H1 (cell line): ENCODE measurements around the gene CRKL. TPM values are rescaled to one million over a fixed set of nuclear protein-coding genes. Genes with fewer than 3 reads are reported as not detected.
"Not testable (repeated sequence)": the region's sequence is repeated elsewhere in the genome, so short reads cannot be mapped to it uniquely, and the experiment has no call there.

ENCODE experiments used
- CTCF ChIA-PET: fragments of 300-600 bp; sonication (Branson Sonifier 250); formaldehyde crosslinking; loops from one replicate; lab custom pipeline; 2021; ENCODE audit not compliant: partially characterized antibody; lab: Charles Lee
- POLR2A ChIA-PET: fragments of 300-600 bp; sonication (Branson Sonifier 250); formaldehyde crosslinking; loops from one replicate; lab custom pipeline; 2021; ENCODE audit warnings: inconsistent platforms; ENCODE audit not compliant: partially characterized antibody; lab: Charles Lee
- DNase-seq, 2 experiments: peaks; one replicate each; pipeline versions ENCODE4 v3.0.0 to v3.0.0-alpha.2; 2010 to 2022; ENCODE audit warnings: low spot score in 2 of 2, low read depth in 1 of 2, mixed read lengths in 1 of 2
- FAIRE-seq: peaks from 2 replicates; lab custom pipeline; 2011; peaks lifted over from hg19 to GRCh38; lab: Jason Lieb, UNC
- H2AFZ ChIP-seq: 2 replicates; pipeline ENCODE4 v1.8.1; 2012; ENCODE audit warnings: low read length, inconsistent platforms
- H2AK5ac ChIP-seq: 2 replicates; pipeline ENCODE4 v1.6.1; 2013; ENCODE audit warnings: low read depth, low read length
- H2BK120ac ChIP-seq: replicated peaks from 2 replicates; pipeline ENCODE3; 2013; ENCODE audit warnings: low read depth, low read length, inconsistent platforms
- H2BK12ac ChIP-seq: 2 replicates; pipeline ENCODE4 v1.6.1; 2013; ENCODE audit warnings: low read depth, low read length
- H2BK15ac ChIP-seq: 2 replicates; pipeline ENCODE4 v1.6.1; 2013; ENCODE audit warnings: low read length
- H2BK20ac ChIP-seq: 2 replicates; pipeline ENCODE4 v1.6.1; 2013; ENCODE audit warnings: low read length
- H2BK5ac ChIP-seq: 2 replicates; pipeline ENCODE4 v1.6.1; 2013; ENCODE audit warnings: low read depth, low read length
- H3K14ac ChIP-seq: 2 replicates; pipeline ENCODE4 v1.6.1; 2013; ENCODE audit warnings: inconsistent platforms; ENCODE audit not compliant: insufficient read length
- H3K18ac ChIP-seq: 2 replicates; pipeline ENCODE4 v1.6.1; 2013; ENCODE audit warnings: low read length; ENCODE audit errors: extremely low read depth
- H3K23ac ChIP-seq: 2 replicates; pipeline ENCODE4 v1.6.1; 2013; ENCODE audit warnings: inconsistent platforms; ENCODE audit not compliant: insufficient read length
- H3K23me2 ChIP-seq: 2 replicates; pipeline ENCODE4 v1.6.1; 2013; ENCODE audit warnings: low read depth, low read length
- H3K27ac ChIP-seq: 2 replicates; pipeline ENCODE4 v1.6.1; 2011; ENCODE audit warnings: low read depth, low read length, inconsistent platforms
- H3K27me3 ChIP-seq, 4 experiments: replicated peaks in 1 of 4; 1 replicate in 1 of 4; 2 replicates in 3 of 4; pipeline versions ENCODE4 v1.6.1 to v1.8.1; 2011 to 2013; ENCODE audit warnings: low read length in 3 of 4, mild to moderate bottlenecking in 3 of 4, inconsistent platforms in 2 of 4, mixed read lengths in 2 of 4, moderate library complexity in 1 of 4; ENCODE audit not compliant: control insufficient read depth in 3 of 4, insufficient read depth in 3 of 4; ENCODE audit errors: extremely low read depth in 1 of 4
- H3K36me3 ChIP-seq, 4 experiments: 2 replicates each; pipeline versions ENCODE4 v1.6.1 to v1.8.1; 2011 to 2013; ENCODE audit warnings: mild to moderate bottlenecking in 4 of 4, low read length in 3 of 4, moderate library complexity in 2 of 4, control low read depth in 1 of 4, inconsistent platforms in 1 of 4; ENCODE audit not compliant: insufficient read depth in 4 of 4, control insufficient read depth in 2 of 4
- H3K4ac ChIP-seq: replicated peaks from 2 replicates; pipeline ENCODE3; 2013; ENCODE audit warnings: low read length, low read depth, mixed read lengths, inconsistent platforms; ENCODE audit not compliant: insufficient read length
- H3K4me1 ChIP-seq, 4 experiments: replicated peaks in 1 of 4; 1 replicate in 1 of 4; 2 replicates in 3 of 4; pipeline versions ENCODE4 v1.6.1 to v1.8.1; 2011 to 2013; ENCODE audit warnings: low read length in 3 of 4, inconsistent platforms in 2 of 4, mixed read lengths in 1 of 4; ENCODE audit not compliant: insufficient read depth in 4 of 4, control insufficient read depth in 3 of 4
- H3K4me2 ChIP-seq, 2 experiments: 2 replicates each; pipeline versions ENCODE4 v1.6.1 to v1.8.1; 2011 to 2013; ENCODE audit warnings: low read depth in 2 of 2, low read length in 2 of 2, control low read depth in 1 of 2, inconsistent platforms in 1 of 2, mild to moderate bottlenecking in 1 of 2; ENCODE audit not compliant: insufficient read depth in 1 of 2
- H3K4me3 ChIP-seq, 4 experiments: fragments of 200-600, 300-600 bp in 1 of 4; sonication (generic), shearing (Covaris generic), sonication (Bioruptor Twin) in 1 of 4; 2 replicates each; pipeline versions ENCODE4 v1.5.1 to v1.8.1; 2011 to 2016; ENCODE audit warnings: low read length in 4 of 4, low read depth in 3 of 4, control low read depth in 2 of 4, inconsistent platforms in 2 of 4, mild to moderate bottlenecking in 2 of 4, mixed read lengths in 1 of 4, moderate library complexity in 1 of 4; ENCODE audit not compliant: insufficient read depth in 2 of 4; ENCODE audit errors: extremely low read depth in 1 of 4
- H3K56ac ChIP-seq: replicated peaks from 2 replicates; pipeline ENCODE3; 2013; ENCODE audit warnings: low read depth, mild to moderate bottlenecking, mixed read lengths, low read length, inconsistent platforms; ENCODE audit not compliant: insufficient read length
- H3K79me1 ChIP-seq: 2 replicates; pipeline ENCODE4 v1.6.1; 2013; ENCODE audit warnings: low read depth, low read length, control low read depth
- H3K79me2 ChIP-seq, 2 experiments: 2 replicates each; pipeline versions ENCODE4 v1.6.1 to v1.8.1; 2012 to 2013; ENCODE audit warnings: low read length in 2 of 2, mild to moderate bottlenecking in 2 of 2, inconsistent platforms in 1 of 2; ENCODE audit not compliant: insufficient read depth in 2 of 2, control insufficient read depth in 1 of 2
- H3K9ac ChIP-seq, 4 experiments: replicated peaks in 1 of 4; 1 replicate in 1 of 4; 2 replicates in 3 of 4; pipeline versions ENCODE4 v1.6.1 to v1.8.1; 2011 to 2013; ENCODE audit warnings: low read depth in 3 of 4, low read length in 3 of 4, control low read depth in 2 of 4, mild to moderate bottlenecking in 2 of 4, moderate library complexity in 2 of 4, inconsistent platforms in 1 of 4; ENCODE audit errors: extremely low read depth in 1 of 4
- H3K9me3 ChIP-seq, 2 experiments: 2 replicates each; pipeline versions ENCODE4 v1.6.1 to v1.8.1; 2012 to 2013; ENCODE audit warnings: mild to moderate bottlenecking in 2 of 2, moderate library complexity in 2 of 2, control low read depth in 1 of 2, inconsistent platforms in 1 of 2, low read depth in 1 of 2, low read length in 1 of 2, mixed read lengths in 1 of 2; ENCODE audit not compliant: insufficient read depth in 2 of 2
- H4K20me1 ChIP-seq, 2 experiments: replicated peaks in 1 of 2; 2 replicates each; pipeline versions ENCODE3 to v1.8.1; 2011 to 2013; ENCODE audit warnings: inconsistent platforms in 2 of 2, low read length in 2 of 2, mild to moderate bottlenecking in 1 of 2; ENCODE audit not compliant: insufficient read depth in 2 of 2, control insufficient read depth in 1 of 2
- H4K5ac ChIP-seq: 2 replicates; pipeline ENCODE4 v1.6.1; 2013; ENCODE audit warnings: low read length, low read depth, mixed read lengths, inconsistent platforms; ENCODE audit not compliant: insufficient read length
- H4K8ac ChIP-seq: 2 replicates; pipeline ENCODE4 v1.8.0; 2013; ENCODE audit warnings: mild to moderate bottlenecking, moderate library complexity, low read length, inconsistent platforms; ENCODE audit not compliant: insufficient read depth; ENCODE audit errors: extremely low read depth
- H4K91ac ChIP-seq: replicated peaks from 2 replicates; pipeline ENCODE3; 2013; ENCODE audit warnings: low read length, mixed read lengths, inconsistent platforms; ENCODE audit not compliant: insufficient read length
- WGBS, 2 experiments: shearing (Covaris generic) in 1 of 2; methylation state at CpG; one replicate each; pipeline versions ENCODE4 v1.1.6 to v1.1.7; 2013 to 2015; ENCODE audit warnings: low lambda C conversion rate in 2 of 2, mixed read lengths in 2 of 2, inconsistent platforms in 1 of 2, low coverage in 1 of 2, missing lambda C conversion rate in 1 of 2; ENCODE audit not compliant: insufficient replicate concordance in 2 of 2, insufficient coverage in 1 of 2, insufficient read length in 1 of 2; ENCODE audit errors: extremely low coverage in 1 of 2, missing lambda C conversion rate in 1 of 2; 5-methylcytosine and 5-hydroxymethylcytosine counted together
- polyA plus RNA-seq, 7 experiments: library from polyadenylated mRNA; depleted of rRNA in 3 of 7; stranded (reverse) in 5 of 7; unstranded in 2 of 7; fragments of >200 nt in 5 of 7; fragments of 200-250 nt in 2 of 7; gene quantifications; 1 replicate in 5 of 7; 2 replicates in 1 of 7; 4 replicates in 1 of 7; pipeline versions ENCODE4 v1.2.1 to v1.2.3, GENCODE V29; 2011 to 2013; ENCODE audit warnings: missing spikeins in 2 of 7, mixed read lengths in 2 of 7
- total RNA-seq: library from RNA; stranded (reverse); fragmentation: NEBNext Ultra II Directional; extraction: Animal tissue kit (Norgen Biotek cat#: 25700); gene quantifications from 2 replicates; pipeline ENCODE4 v1.2.1, GENCODE V29; 2021

The CRKL gene
- total and polyA plus RNA-seq, 2 of the 8 experiments (the other 6 are each of a cell fraction or from before 2014, with no cell fraction given), result 34.5 to 94.5 TPM

DNA sequence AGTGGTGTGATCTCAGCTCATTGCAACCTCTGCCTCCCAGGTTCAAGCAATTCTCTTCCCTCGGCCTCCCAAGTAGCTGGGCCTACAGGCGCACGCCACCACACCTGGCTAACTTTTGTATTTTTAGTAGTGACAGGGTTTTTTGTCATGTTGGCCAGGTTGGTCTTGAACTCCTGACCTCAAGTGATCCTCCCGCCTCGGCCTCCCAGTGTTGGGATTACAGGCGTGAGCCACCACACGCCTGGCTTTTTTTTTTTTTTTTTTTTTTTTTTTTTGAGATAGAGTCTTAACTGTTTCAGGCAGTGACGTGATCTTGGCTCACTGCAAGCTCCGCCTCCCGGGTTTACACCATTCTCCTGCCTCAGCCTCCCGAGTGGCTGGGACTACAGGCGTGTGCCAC is 13.2 kb downstream of the CRKL start:
- H3K79me1 ChIP-seq, result peaks cover 10% of the 10 kb centered on the region
- H3K18ac ChIP-seq, H2BK12ac ChIP-seq, H3K27ac ChIP-seq, H2BK5ac ChIP-seq, H3K4me2 ChIP-seq, H4K5ac ChIP-seq, H2AFZ ChIP-seq, POLR2A ChIA-PET, H3K23ac ChIP-seq, H3K14ac ChIP-seq, H3K9ac ChIP-seq, H2BK20ac ChIP-seq, H2AK5ac ChIP-seq, H2BK15ac ChIP-seq, H2BK120ac ChIP-seq, H3K9me3 ChIP-seq, H3K4me3 ChIP-seq, H3K4me1 ChIP-seq, H4K91ac ChIP-seq, H3K56ac ChIP-seq, H4K8ac ChIP-seq, H3K27me3 ChIP-seq, FAIRE-seq, H3K4ac ChIP-seq, H3K23me2 ChIP-seq, DNase-seq: not testable (repeated sequence)
- peaks cover 28% of the 10 kb centered on the region in 2 experiments for H4K20me1 ChIP-seq
- CTCF ChIA-PET, result interaction anchor here (0.6 to 1.3 kb wide), 2 partner anchors 27 to 45 kb away, joined by 4 to 5 read pairs; no protein-coding TSS in a partner anchor
- H3K79me2 ChIP-seq, result peaks cover 61 to 98% of the 10 kb centered on the region in 2 experiments
- WGBS, 2 experiments, result 95% methylated on average over 11 of the region's 12 CpGs; no CpG with 5 or more reads in 1 of the 2 experiments
- peaks cover 0 to 19% (median 10%) of the 10 kb centered on the region in 4 experiments; a peak in 5 of 8 replicates for H3K36me3 ChIP-seq
